Activated CD8-positive, alpha-beta memory T cell treated with anti-CD3 and anti-CD28 coated beads for 24 hours (primary cell): ENCODE data around the gene TBC1D3I.

ENCODE experiments used
- DNase-seq: peaks from one replicate; pipeline ENCODE4 v3.0.0-alpha.2; 2020

TBC1D3I gene

GRCh38 chr17:36205637-36206485 is 58.5 kb downstream of the TBC1D3I start:
- no peak for DNase-seq

- DNase-seq = no peak
Measured at GRCh38 chr17:36204724-36205500, 59.5 kb downstream of the TBC1D3I start.
